Mesendoderm (in vitro differentiated cells): ENCODE measurements around the gene NRF1.

Source experiments
- DNase-seq: peaks from one replicate; pipeline ENCODE4 v3.0.0; 2013
- H2AK5ac ChIP-seq: 2 replicates; pipeline ENCODE4 v1.6.1; 2013; ENCODE audit warnings: low read length, inconsistent platforms
- H2BK120ac ChIP-seq: 2 replicates; pipeline ENCODE4 v1.6.1; 2013; ENCODE audit warnings: low read depth, mild to moderate bottlenecking, low read length, moderate library complexity, mixed read lengths
- H2BK15ac ChIP-seq: replicated peaks from 2 replicates; pipeline ENCODE4 v1.6.1; 2013; ENCODE audit warnings: low read depth, mild to moderate bottlenecking, moderate library complexity
- H2BK5ac ChIP-seq: 2 replicates; pipeline ENCODE4 v1.6.1; 2013; ENCODE audit warnings: low read length, inconsistent platforms
- H3K18ac ChIP-seq: 2 replicates; pipeline ENCODE4 v1.6.1; 2013; ENCODE audit warnings: mild to moderate bottlenecking, low read length, mixed read lengths
- H3K23ac ChIP-seq: one replicate; pipeline ENCODE4 v1.6.1; 2013; ENCODE audit warnings: low read length
- H3K27ac ChIP-seq: 2 replicates; pipeline ENCODE4 v1.5.1; 2013; ENCODE audit warnings: low read depth, mild to moderate bottlenecking, inconsistent platforms, low read length, moderate library complexity
- H3K27me3 ChIP-seq: 2 replicates; pipeline ENCODE4 v1.6.1; 2013; ENCODE audit warnings: low read length, control low read depth, mild to moderate bottlenecking, inconsistent platforms; ENCODE audit not compliant: insufficient read depth, poor library complexity
- H3K36me3 ChIP-seq: 2 replicates; pipeline ENCODE4 v1.6.1; 2013; ENCODE audit warnings: low read length, inconsistent platforms; ENCODE audit not compliant: control insufficient read depth, insufficient read depth
- H3K4ac ChIP-seq: one replicate; pipeline ENCODE4 v1.6.1; 2013; ENCODE audit warnings: low read depth, mild to moderate bottlenecking, low read length, moderate library complexity
- H3K4me1 ChIP-seq: 2 replicates; pipeline ENCODE4 v1.6.1; 2013; ENCODE audit warnings: low read depth, low read length, inconsistent platforms; ENCODE audit not compliant: control insufficient read depth
- H3K4me2 ChIP-seq: 2 replicates; pipeline ENCODE4 v1.6.1; 2013; ENCODE audit warnings: low read length
- H3K4me3 ChIP-seq: 2 replicates; pipeline ENCODE4 v1.5.1; 2013; ENCODE audit warnings: mild to moderate bottlenecking, low read length
- H3K56ac ChIP-seq: one replicate; pipeline ENCODE4 v1.6.1; 2013; ENCODE audit warnings: low read length
- H3K79me1 ChIP-seq: 2 replicates; pipeline ENCODE4 v1.6.1; 2013; ENCODE audit warnings: low read length, inconsistent platforms
- H3K79me2 ChIP-seq: 2 replicates; pipeline ENCODE4 v1.6.1; 2013; ENCODE audit warnings: mild to moderate bottlenecking, low read length; ENCODE audit not compliant: control insufficient read depth, insufficient read depth
- H3K9ac ChIP-seq: 2 replicates; pipeline ENCODE4 v1.6.1; 2013; ENCODE audit warnings: low read length, inconsistent platforms
- H4K5ac ChIP-seq: one replicate; pipeline ENCODE4 v1.6.1; 2013; ENCODE audit warnings: low read length
- H4K8ac ChIP-seq: one replicate; pipeline ENCODE4 v1.6.1; 2013; ENCODE audit warnings: low read depth, mild to moderate bottlenecking, control low read depth, low read length, moderate library complexity
- WGBS: extraction: QIAGEN DNeasy Blood & Tissue Kit; methylation state at CpG from one replicate; pipeline ENCODE4 v1.1.7; 2013; ENCODE audit warnings: low lambda C conversion rate, missing lambda C conversion rate; ENCODE audit not compliant: insufficient coverage; ENCODE audit errors: extremely low coverage; 5-methylcytosine and 5-hydroxymethylcytosine counted together

The NRF1 gene

DNA sequence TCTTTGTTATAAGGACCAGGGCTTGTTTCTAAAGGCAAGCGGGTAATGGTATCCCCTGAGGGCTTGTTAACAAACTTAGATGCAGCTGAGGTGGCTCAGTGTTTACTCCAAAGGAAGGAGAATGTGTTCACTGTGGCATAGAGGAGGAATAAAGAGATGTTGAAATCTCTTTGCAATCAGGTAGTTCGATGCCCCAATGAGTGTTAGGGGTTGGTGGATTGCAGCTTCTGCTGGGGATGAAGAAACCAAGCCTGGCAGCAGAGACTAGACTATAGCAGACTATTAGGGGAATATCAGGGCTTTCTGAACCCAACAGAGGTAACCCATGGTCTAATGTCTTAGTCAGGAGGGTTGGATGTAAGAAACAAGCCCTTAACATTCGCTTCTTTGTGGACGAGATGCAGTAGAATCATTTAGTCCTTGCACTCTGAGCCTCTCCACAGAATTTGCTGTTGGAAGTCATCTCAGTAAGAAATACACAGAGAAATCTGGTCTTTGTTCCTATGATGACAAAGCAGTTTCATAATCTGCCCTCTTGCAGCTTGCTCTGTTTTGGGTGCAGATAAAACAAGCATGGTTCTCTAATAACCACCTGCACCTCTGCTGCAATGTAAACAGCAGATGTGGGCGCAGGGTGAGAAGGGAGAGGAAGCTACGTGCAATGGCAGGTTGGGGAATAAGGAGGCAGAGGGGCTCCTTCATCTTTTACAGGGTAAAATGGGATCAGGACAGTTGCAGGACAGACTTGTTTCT lies 108.6 kb downstream of the NRF1 start:
- Histone ChIP-seq H3K36me3 (peaks cover 5% of the 10 kb centered on the region), H3K56ac (no peak overlapping the region), H3K79me2 (no peaks in the 10 kb centered on the region), H3K4me3 (no peak overlapping the region), H3K9ac (no peak overlapping the region), H3K23ac (no peak overlapping the region), H4K5ac (no peak overlapping the region), H3K4me2 (no peak overlapping the region), H3K18ac (no peak overlapping the region), H3K4me1 (no peaks in the 10 kb centered on the region), H4K8ac (no peak overlapping the region), H3K79me1 (no peaks in the 10 kb centered on the region), H3K27me3 (no peaks in the 10 kb centered on the region), H3K4ac (no peak overlapping the region), H2BK120ac (no peak overlapping the region), H2AK5ac (no peak overlapping the region), H2BK5ac (no peak overlapping the region), H2BK15ac (no peak overlapping the region), H3K27ac (no peak overlapping the region)
- DNase-seq = no peak
- no CpG with 5 or more reads among the region's 6 CpGs for WGBS

DNA sequence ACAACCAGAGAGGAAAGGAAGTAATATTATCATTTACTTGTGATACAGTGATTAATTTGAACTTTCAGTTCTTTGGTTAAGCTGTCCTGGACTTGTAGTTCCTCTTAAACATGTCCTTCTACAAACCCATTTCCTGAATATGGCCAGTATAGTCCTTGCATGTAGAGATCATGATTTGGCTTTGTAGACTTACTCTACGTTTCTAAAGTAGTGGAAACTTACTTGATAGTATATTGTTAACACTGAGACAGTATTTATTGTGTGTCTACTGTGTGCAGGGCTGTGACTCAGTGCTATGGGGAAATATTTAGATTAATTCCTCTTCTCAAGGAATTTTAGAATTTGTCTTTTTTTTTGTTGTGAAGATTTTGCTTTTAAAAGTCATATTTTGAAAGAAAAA lies 109.5 kb downstream of the NRF1 start:
- Histone ChIP-seq H4K5ac (no peak overlapping the region), H3K79me1 (no peaks in the 10 kb centered on the region), H2BK5ac (no peak overlapping the region), H3K4me1 (no peaks in the 10 kb centered on the region), H3K18ac (no peak overlapping the region), H3K79me2 (no peaks in the 10 kb centered on the region), H3K23ac (no peak overlapping the region), H3K27me3 (no peaks in the 10 kb centered on the region), H3K27ac (no peak overlapping the region), H3K4me2 (no peak overlapping the region), H3K9ac (no peak overlapping the region), H3K36me3 (peaks cover 6% of the 10 kb centered on the region), H3K4me3 (no peak overlapping the region), H3K56ac (no peak overlapping the region), H2AK5ac (no peak overlapping the region), H2BK120ac (no peak overlapping the region), H2BK15ac (no peak overlapping the region), H4K8ac (no peak overlapping the region), H3K4ac (no peak overlapping the region)
- no CpG with 5 or more reads among the region's 1 CpG for WGBS
- no peak for DNase-seq

DNA sequence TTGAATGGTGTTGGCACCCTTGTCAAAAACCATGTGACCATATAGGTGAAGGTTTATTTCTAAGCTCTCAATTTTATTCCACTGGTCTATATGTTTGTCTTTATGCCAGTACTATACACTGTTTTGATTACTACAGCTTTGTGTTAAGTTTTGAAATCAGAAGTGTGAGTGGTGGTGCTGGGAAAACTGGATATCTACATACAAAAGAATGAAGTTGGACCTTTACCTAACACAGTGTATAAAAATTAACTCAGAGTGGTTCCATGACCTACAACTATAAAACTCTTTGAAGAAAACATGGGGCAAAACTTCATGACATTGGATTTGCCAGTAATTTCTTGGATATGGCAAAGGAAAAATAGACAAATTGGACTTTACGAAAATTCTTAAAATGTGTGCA lies 112.2 kb downstream of the NRF1 start:
- no peak overlapping the region for H3K4ac ChIP-seq
- no peak overlapping the region for H3K56ac ChIP-seq
- no CpG with 5 or more reads among the region's 1 CpG for WGBS
- DNase-seq = no peak
- no peaks in the 10 kb centered on the region for H3K4me1 ChIP-seq
- no peaks in the 10 kb centered on the region for H3K79me1 ChIP-seq
- no peak overlapping the region for H2BK15ac ChIP-seq
- no peak overlapping the region for H3K23ac ChIP-seq
- no peak overlapping the region for H4K5ac ChIP-seq
- H2AK5ac ChIP-seq = no peak overlapping the region
- H2BK120ac ChIP-seq = no peak overlapping the region
- H3K9ac ChIP-seq = no peak overlapping the region
- no peaks in the 10 kb centered on the region for H3K27me3 ChIP-seq
- H3K4me3 ChIP-seq = no peak overlapping the region
- H3K27ac ChIP-seq = no peak overlapping the region
- H3K18ac ChIP-seq = no peak overlapping the region
- H3K36me3 ChIP-seq = peaks cover 6% of the 10 kb centered on the region
- no peaks in the 10 kb centered on the region for H3K79me2 ChIP-seq
- no peak overlapping the region for H2BK5ac ChIP-seq
- H3K4me2 ChIP-seq = no peak overlapping the region
- H4K8ac ChIP-seq = no peak overlapping the region

DNA sequence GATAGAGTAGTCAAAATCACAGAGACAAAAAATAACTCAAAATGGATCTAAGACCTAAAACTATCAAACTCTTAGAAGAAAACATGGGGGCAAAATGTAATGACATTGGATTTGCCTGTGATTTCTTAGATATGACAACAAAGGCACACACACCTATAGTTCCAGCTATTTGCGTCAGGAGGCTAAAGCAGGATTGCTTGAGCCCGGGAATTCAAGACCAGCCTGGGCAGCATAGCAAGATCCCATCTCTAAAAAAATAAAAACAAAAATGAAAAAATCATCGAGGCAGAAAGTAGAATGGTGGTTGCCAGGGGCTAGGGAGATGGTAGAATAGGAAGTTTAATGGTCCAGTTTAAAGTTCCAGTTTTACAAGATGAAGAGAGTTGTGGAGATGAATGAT lies 113.3 kb downstream of the NRF1 start:
- no peak for DNase-seq
- Histone ChIP-seq H2BK5ac (no peak overlapping the region), H3K4me3 (no peak overlapping the region), H4K8ac (no peak overlapping the region), H3K18ac (no peak overlapping the region), H4K5ac (no peak overlapping the region), H3K9ac (no peak overlapping the region), H3K4ac (no peak overlapping the region), H3K23ac (no peak overlapping the region), H3K56ac (no peak overlapping the region), H3K79me1 (no peaks in the 10 kb centered on the region), H2BK15ac (no peak overlapping the region), H2BK120ac (no peak overlapping the region), H3K79me2 (no peaks in the 10 kb centered on the region), H3K36me3 (peaks cover 9% of the 10 kb centered on the region), H3K4me1 (no peaks in the 10 kb centered on the region), H3K27ac (no peak overlapping the region), H3K4me2 (no peak overlapping the region), H3K27me3 (no peaks in the 10 kb centered on the region), H2AK5ac (no peak overlapping the region)
- no CpG with 5 or more reads among the region's 3 CpGs for WGBS

DNA sequence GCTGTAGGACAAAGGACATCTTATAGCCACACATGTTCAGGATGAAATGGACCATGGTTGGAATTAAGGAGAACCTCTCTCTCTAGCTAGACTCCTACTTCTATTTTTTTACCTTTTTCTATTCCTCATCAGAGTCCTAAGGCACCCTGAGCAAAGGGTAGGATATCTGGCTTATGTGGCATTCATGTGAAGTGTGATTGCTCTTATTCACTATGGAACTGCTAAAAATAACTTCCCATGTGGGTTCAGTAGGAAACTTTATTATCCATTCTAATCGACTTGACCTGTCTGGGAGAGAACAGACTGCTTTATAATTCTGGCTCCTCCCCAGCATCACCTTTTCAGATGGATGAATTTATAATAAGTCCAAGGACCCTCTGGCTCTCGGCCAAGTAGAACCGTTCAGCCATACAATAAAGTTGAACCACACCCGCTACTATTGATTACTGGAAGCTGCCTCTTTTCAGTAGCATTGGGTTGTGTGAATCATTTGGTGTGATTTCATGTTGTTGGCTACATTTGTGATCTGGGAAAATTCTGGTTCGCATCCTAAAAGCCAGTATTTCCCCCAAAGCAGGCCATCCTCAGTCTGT lies 117.5 kb downstream of the NRF1 start:
- no peak for DNase-seq
- Histone ChIP-seq H3K27me3 (no peaks in the 10 kb centered on the region), H3K9ac (no peak overlapping the region), H3K4me2 (no peak overlapping the region), H3K18ac (no peak overlapping the region), H2BK15ac (no peak overlapping the region), H4K8ac (no peak overlapping the region), H2BK5ac (no peak overlapping the region), H3K4me3 (no peak overlapping the region), H3K79me2 (no peaks in the 10 kb centered on the region), H3K79me1 (no peaks in the 10 kb centered on the region), H3K4me1 (no peaks in the 10 kb centered on the region), H3K27ac (no peak overlapping the region), H2BK120ac (no peak overlapping the region), H2AK5ac (no peak overlapping the region), H4K5ac (no peak overlapping the region), H3K56ac (no peak overlapping the region), H3K4ac (no peak overlapping the region), H3K36me3 (peaks cover 10% of the 10 kb centered on the region), H3K23ac (no peak overlapping the region)
- no CpG with 5 or more reads among the region's 5 CpGs for WGBS

DNA sequence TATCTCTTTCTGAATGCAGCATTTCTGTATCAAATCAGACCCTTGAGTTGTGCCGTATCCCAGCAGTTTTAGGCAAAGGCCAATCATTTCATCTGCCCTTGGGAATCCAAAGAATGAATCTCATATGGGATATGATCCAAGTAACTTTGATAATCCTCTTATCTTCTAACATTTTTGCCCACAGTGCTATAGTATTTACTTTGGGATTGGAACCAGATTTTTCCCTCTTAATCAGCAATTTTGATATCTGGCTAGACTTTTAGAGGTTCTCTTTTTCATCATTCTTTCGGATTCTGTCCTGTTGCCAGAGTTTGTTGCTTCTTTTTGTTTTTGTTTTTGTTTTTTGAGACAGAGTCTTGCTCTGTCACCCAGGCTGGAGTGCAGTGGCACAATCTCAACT lies 118.0 kb downstream of the NRF1 start:
- Histone ChIP-seq H3K79me2 (no peaks in the 10 kb centered on the region), H3K4me1 (no peaks in the 10 kb centered on the region), H3K9ac (no peak overlapping the region), H3K36me3 (peaks cover 10% of the 10 kb centered on the region), H4K5ac (no peak overlapping the region), H3K4me3 (no peak overlapping the region), H3K23ac (no peak overlapping the region), H3K27me3 (no peaks in the 10 kb centered on the region), H3K79me1 (no peaks in the 10 kb centered on the region), H2BK120ac (no peak overlapping the region), H2AK5ac (no peak overlapping the region), H2BK5ac (no peak overlapping the region), H4K8ac (no peak overlapping the region), H3K27ac (no peak overlapping the region), H3K4me2 (no peak overlapping the region), H3K18ac (no peak overlapping the region), H2BK15ac (no peak overlapping the region), H3K56ac (no peak overlapping the region), H3K4ac (no peak overlapping the region)
- WGBS = no CpG with 5 or more reads among the region's 2 CpGs
- DNase-seq = no peak
